GM19438 (cell line): ENCODE measurements around the gene SIN3A.
"Not testable (repeated sequence)": the region's sequence is repeated elsewhere in the genome, so short reads cannot be mapped to it uniquely, and the experiment has no call there.

Source experiments
- ATAC-seq: cut with Tn5 transposase; IDR thresholded peaks from one replicate; pipeline ENCODE4 v1.9.1; 2021; ENCODE audit warnings: low read depth; ENCODE audit not compliant: unreplicated experiment

The SIN3A gene

DNA sequence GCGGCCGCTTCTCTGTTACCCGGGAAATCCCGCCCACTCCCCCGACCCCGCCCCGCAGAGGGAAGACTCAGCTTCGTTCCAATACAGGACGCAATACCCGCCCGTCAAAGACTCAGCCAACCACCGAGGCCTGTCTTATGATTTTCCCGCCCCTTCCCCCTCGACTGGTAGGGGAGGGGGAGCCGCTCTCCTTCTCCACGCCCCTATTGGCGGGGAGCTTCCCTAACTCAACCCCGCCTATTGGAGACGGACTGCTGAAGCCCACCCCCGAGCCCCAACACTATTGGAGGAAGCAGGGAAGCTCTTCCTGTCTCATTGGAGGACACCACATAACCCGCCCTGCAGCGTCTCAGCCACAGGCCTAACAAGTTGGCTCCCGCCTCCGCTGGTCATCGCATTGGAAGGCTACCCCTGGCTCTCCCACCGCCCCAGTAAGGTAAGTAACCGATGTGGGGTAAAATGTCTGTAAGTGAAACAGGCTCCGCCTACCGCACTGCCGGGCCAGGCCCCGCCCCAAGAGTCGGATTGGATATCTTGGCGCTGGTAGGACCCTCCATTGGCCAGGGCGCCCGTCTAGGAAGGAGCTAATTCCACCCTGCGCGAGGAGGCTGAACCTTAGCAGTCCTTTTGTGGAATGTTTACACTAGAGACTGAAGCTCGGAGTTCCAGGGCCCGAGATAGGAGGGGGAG is at the start of gene SIN3A:
Gene SIN3A (minus strand): TSS at position 17 of the 690 bp plus-strand sequence. CDS start 21,315 bp downstream, outside the sequence.
- peak; percentile 38 for ATAC-seq

DNA sequence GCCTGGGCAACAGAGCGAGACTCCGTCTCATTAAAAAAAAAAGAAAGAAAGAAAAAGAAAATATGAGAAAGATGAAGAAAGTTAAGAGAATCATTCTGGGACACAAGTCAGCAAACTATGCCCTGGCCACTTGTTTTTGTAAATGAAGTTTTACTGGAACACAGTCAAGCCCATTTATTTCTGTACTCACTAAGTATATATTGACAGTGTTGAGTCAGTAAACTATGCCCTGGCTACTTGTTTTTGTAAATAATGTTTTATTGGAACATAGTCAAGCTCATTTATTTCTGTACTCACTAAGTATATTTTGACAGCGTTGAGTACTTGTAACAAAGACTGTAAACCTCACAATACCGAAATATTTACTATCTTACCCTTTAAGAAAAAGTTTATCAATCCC is 42.2 kb upstream of the SIN3A start:
- no peak for ATAC-seq

DNA sequence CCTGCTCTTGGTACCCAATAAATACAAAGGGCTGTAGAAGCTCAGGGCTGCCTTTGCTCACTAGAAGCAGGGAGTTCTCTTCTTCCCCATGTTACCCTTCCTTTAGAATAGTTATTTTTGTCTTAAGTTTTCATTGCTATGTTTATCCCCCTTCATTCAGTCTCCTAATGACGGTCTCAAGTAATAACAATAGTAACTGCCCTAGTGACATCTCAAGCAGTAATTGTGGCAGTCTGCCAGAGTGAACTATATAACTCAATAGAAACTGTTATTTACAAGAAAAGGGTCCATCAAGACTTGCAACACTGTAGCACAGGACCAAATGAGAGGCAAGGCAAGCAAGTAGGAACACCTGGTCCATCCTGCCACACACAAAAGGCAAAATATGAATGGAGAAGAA is 32.5 kb upstream of the SIN3A start:
- ATAC-seq: no peak

DNA sequence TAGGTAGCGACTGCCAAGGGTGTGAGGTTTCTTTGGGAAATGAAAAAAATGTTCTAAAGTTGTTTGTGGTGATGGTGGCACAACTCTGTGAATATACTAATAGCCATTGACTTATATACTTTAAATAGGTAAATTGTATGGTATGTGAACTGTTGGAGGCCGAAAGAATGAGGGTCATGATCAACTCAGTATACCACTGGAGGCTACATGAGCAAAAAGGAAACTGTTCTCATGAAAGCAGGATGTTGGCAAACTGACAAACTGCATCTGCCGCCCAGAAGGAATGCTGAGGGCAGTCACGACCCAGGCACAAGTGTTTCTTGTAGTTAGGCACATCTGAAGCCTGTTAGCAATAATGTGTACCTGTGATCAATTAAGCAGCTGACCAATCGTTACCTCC is 32.1 kb upstream of the SIN3A start:
- ATAC-seq: not testable (repeated sequence)

DNA sequence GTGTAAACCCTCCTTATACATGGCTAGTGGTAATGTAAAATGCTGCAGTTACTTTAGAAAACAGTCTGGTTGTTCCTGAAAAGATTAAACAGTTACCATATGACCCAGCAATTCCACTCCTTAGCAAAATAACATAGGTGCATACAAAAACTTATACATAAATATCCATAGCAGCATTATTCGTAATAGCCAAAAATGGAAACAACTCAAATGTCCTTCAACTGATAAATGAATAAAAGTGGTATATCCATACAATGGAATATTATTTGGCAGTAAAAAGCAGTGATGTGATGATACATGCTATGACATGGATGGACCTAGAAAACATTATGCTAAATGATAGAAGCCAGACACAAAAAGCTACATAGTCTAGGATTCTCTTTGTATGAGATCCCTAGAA is 31.6 kb upstream of the SIN3A start:
- ATAC-seq: no peak

- ATAC-seq: not testable (repeated sequence)
These were observed 29.0 kb upstream of the SIN3A start for GRCh38 chr15:75480463-75480862.

DNA sequence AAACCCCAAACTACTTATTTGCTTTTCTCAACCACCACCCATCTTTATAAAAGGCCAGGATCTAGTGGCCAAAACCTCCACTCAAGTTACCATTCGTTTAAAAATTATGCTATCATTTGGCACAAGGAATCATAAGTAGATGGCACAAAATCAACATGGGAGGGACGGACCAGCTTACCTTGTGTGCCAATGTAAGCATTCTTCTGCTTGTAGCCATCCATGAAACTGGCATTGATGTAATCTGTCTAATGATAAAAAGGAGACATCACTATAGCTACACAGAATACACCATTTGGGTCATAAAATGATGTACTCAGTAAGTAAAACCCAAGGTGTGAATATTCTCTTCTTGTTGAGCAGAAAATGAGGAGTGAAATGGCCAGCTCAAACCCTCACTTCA is 28.2 kb upstream of the SIN3A start:
- no peak for ATAC-seq

DNA sequence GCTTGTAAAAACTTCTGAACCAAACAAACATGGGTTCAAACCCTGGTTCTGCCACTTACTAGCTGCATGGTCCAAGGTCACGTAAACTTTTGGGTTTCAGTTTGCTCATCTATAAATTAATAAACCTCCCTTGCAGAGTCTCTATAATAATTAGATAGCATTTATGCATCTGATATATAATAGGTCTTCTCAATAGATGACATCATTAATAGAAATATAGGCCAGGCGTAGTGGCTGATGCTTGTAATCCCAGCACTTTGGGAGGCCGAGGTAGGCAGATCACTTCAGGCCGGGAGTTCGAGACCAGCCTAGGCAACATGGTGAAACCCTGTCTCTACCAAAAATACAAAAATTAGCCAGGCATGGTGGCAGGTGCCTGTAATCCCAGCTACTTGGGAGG is 25.6 kb upstream of the SIN3A start:
- ATAC-seq: not testable (repeated sequence)

DNA sequence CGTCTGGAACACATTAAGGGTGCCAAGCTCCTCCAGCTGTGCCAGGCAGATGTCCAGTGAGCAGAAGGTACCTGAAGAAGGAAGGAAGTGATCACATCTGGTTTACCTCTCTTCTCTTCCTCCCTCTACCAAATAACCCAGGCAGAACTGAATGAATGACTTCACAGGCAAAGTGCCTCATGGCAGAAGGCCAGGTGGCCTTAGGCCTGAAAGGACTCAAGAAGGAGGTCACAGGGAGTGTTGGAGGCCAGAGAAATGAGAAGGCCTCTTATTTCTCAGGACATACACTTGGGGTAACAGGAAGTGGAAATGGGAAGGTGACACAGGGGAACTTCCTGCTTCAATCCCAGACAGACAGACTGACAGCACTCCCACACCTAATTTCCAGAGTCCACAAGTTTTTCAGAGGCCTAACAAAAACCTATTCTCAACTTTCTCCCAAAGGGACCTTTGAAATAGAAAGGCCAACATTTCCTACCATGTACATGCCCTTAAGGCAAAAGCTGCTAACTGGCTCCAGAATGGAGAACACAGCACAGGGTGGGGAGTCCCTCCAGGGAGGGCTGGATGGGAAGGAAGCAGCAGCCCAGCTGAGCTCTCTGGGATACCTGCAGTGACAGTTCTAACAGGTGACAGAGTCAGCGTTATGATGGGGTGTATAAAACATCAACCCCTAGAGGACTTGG is 17.6 kb upstream of the SIN3A start:
- no peak for ATAC-seq

DNA sequence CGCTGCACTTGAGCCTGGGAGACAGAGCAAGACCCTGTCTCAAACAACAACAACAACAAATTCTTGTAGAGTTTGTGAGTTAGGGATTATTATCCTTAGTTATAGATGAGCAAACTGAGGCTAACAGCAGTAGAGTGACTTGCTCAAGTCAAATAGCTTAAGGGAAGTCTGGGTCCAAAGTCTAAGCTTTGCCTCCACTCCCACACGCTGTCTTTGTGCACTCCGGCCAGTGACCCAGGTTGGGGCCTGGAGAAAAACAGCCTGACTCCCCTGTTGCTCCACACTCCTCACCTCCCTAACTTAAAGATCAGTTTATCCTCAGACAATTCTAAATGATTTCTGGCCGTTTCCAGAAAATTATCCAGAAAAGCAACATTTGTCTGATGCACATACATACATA is 9.2 kb upstream of the SIN3A start:
- no peak for ATAC-seq

DNA sequence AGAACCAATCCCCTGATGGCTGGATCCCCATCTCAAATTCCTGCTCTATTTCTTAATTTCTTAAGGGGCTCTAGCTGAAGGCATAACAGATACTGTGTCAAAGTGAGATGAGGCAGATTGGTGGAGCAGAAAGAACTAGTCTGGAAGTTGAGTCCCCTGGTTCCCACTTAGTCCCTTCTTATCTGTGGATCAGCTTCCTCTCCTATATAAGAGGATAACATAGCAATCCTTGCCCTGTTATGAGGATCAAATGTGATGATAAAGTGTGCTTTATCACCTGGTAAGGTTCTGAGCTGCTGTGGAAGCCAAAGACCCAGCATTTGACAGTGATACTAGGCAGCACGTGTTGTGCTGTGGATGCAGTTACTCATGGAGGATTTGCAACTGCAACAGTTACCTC is 8.1 kb upstream of the SIN3A start:
- no peak for ATAC-seq

- ATAC-seq: no peak
These were observed 5.2 kb upstream of the SIN3A start for GRCh38 chr15:75456710-75457109.

DNA sequence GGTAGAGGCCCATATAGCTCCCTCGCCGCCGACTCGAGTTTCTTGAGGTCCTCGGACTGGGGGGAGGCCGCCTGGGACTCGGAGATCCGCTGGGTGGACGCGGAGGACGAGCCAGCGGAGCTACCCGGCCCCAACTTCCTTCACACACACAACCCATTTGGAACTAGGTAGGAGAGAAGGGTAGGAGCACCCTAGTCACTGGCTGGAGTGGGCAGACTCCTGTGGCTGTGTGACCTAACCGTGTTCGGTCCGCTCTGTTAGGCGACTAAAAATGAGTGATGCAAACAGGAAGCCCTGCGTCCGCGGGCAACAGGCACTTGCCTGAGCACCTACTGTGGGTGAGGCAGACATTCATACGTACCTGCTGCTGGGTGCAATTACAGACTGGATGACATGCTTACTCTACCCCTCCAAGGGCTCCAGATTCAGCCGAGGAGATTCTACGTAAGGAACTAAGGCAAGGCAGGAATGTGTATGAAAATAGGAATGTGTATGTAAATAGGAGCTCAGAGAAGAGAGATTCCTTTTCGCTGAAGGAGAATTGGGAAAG is 4.6 kb upstream of the SIN3A start:
- ATAC-seq: no peak

DNA sequence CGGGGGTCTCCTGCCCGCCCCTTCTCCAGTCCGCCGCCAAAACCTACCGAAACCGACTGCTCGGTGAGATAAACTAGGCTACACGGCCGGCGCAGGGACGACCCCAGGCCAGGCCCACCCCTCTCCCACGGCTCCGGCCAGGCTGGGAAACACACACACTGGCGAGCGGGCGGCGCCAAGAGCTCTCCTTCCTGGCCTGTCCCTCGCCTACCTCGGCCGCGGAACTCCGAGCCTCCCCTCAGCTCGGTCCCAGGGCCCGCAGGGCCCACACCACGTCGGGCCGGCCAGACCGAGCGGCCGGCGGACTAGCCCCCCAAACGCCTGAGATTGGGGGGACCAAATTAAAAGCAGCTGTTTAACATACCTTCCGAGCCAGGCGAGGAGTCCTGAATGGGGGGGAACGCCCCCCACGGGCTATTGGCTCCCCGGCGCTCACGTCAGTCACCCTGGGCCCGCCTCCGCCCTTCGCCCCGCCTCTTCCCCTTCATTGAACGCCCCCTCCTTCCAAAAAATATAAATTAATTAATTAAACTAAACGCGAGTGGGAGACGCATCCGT is 4.0 kb upstream of the SIN3A start:
- ATAC-seq: no peak

- ATAC-seq: no peak
These were observed 3.2 kb upstream of the SIN3A start for GRCh38 chr15:75454471-75455378.

GRCh38 chr15:75453703-75454470 is 2.4 kb upstream of the SIN3A start:
- ATAC-seq: peak; percentile 34

DNA sequence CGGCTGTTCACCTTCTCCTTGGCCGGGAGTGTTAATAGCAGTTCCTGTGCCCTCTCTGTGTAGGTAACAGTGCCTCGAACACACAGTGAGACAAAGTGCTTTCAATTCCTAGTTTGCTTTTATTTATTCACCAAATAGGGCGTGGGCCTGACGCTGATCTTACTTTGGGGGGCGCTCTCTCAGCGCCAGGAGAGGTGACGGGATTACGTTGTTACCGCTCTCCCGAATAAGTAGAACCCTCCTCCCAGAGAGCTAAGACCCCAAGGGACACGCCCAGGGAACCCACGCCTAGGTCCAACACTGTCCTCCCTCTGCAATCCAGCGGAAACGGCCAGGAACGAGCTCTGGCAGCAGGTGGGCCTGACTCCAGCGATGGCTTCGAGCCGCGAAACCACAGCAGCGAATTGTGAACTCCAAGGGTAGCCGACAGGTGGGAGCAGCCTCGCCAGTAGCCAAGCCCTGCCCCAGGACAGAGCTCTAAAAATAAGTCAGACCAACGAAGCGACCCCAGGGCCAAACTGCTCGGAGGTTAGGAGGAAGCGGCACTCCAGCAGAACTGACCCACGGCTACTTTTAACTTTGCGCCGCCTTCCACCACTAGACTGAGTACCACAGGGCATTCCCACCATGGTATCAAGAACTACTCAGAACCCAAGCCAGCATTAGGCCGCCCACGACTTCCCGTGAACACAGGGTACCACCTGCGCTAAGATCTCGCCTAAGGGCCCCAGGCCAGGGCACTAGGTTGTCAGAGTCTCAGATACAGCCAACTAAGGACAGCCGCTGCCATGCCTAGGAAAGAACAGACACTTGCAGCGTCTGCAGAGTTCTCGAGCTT is 1.6 kb upstream of the SIN3A start:
- no peak for ATAC-seq

DNA sequence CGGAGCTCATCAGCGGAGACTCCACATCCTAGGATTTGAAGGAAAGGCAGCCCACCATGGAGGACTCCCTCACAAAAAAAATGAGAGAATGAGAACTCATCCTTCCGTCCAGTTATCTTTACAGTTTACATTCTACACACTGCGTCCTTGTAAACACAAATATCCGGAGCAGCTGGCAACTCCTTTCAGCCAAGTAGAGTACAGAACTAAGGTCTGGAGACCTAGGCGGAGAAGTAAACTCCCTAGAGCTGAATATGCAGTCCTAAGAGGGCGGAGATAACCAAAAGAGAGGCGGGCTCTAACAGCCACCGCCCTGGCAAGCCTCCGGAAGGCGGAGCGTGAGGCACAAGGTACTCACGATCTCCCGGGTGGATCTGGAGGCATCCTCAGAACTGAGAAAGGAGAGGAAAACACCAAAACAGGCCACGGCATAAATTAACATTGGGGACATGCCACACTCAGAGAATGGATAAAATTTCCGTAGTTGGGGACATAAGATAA is 924 bp upstream of the SIN3A start:
- ATAC-seq: no peak

DNA sequence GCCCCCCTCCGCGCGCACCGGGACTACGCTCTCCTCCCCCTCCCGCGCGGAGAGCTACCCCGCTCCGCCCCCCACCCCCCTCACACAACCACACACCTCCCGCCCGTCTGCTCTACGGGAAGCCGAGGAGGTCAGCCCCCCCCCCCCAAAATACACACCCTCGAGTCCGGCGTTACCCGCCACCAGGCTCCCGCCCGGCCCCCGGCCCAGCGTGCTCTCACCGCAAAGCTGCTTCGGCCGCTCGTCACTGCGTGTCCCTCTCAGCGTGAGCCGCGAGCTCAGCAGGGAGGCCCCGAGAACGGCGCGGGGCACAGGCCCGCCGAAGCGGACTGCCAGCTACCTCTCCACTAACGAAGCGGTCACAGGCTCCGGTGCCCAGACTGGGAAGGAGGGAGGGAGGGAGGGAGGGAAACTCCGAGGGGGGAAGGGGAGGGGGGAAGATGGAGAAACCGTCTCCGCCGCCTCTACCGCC is 252 bp downstream of the SIN3A start:
- no peak for ATAC-seq
